Activated T-helper 1 cell treated with anti-CD3 and anti-CD28 coated beads, Interleukin-2, amount 50 U/mL, for 16 hours (primary cell): Measurements from ENCODE around the gene TEP1.
"Not testable (repeated sequence)": the region's sequence is repeated elsewhere in the genome, so short reads cannot be mapped to it uniquely, and the experiment has no call there.

Experiments used
- DNase-seq, 2 donors: peaks; one replicate each; pipeline ENCODE4 v3.0.0-alpha.2; 2020; ENCODE audit warnings: low read depth in 1 of 2, low spot score in 1 of 2

Gene TEP1

GRCh38 chr14:20412876-20413743 lies at the start of gene TEP1:
Gene TEP1 (minus strand): TSS chr14:20413501. CDS start chr14:20408439, 5,062 bp downstream.
- DNase-seq: peak; percentile 48 to 58

GRCh38 chr14:20461225-20462141 lies 48.2 kb upstream of the TEP1 start, which contains the start of gene PIP4P1:
Gene PIP4P1 (minus strand): TSS chr14:20461434. CDS start chr14:20461325, 109 bp downstream.
- peak; percentile 95 to 96 for DNase-seq

GRCh38 chr14:20460458-20461224 lies 47.3 kb upstream of the TEP1 start:
- DNase-seq: peak; percentile 19 to 34

GRCh38 chr14:20458031-20458789 lies 44.9 kb upstream of the TEP1 start:
- DNase-seq: no peak

- no peak for DNase-seq
Measured at GRCh38 chr14:20456971-20457370, 43.7 kb upstream of the TEP1 start.

GRCh38 chr14:20455355-20456300 lies 42.3 kb upstream of the TEP1 start:
- no peak for DNase-seq

GRCh38 chr14:20454516-20455354 lies 41.4 kb upstream of the TEP1 start, which contains the start of the genes APEX1 and OSGEP:
Gene APEX1 (plus strand): TSS chr14:20455226. CDS start chr14:20455646, 420 bp downstream.
Gene OSGEP (minus strand): TSS chr14:20454812. CDS start chr14:20454683, 129 bp downstream.
- DNase-seq: peak; percentile 92 to 94

- DNase-seq: not testable (repeated sequence)
Measured at GRCh38 chr14:20452831-20453230, 39.5 kb upstream of the TEP1 start.

- no peak for DNase-seq
Measured at GRCh38 chr14:20446889-20447288, 33.6 kb upstream of the TEP1 start.

GRCh38 chr14:20443650-20444049 lies 30.3 kb upstream of the TEP1 start:
- not testable (repeated sequence) for DNase-seq

- no peak for DNase-seq
Measured at GRCh38 chr14:20441461-20441860, 28.2 kb upstream of the TEP1 start.

GRCh38 chr14:20440882-20441281 lies 27.6 kb upstream of the TEP1 start:
- DNase-seq: no peak

- DNase-seq: no peak
Measured at GRCh38 chr14:20440465-20440864, 27.2 kb upstream of the TEP1 start.

- DNase-seq: no peak
Measured at GRCh38 chr14:20438664-20439063, 25.4 kb upstream of the TEP1 start.

GRCh38 chr14:20436363-20436755 lies 23.1 kb upstream of the TEP1 start:
- DNase-seq: no peak

GRCh38 chr14:20435582-20436362 lies 22.5 kb upstream of the TEP1 start, which contains the start of gene KLHL33:
Gene KLHL33 (minus strand): TSS chr14:20436166. CDS start chr14:20435811, 355 bp downstream.
- no peak for DNase-seq
